Smooth muscle cell of the brain vasculature (primary cell): ENCODE measurements around the gene AMMECR1L.
"Not testable (repeated sequence)": the region's sequence is repeated elsewhere in the genome, so short reads cannot be mapped to it uniquely, and the experiment has no call there.

Experiments
- DNase-seq: peaks from one replicate; pipeline ENCODE4 v3.0.0-alpha.2; 2012; ENCODE audit warnings: low read depth, low spot score

The AMMECR1L gene

DNA sequence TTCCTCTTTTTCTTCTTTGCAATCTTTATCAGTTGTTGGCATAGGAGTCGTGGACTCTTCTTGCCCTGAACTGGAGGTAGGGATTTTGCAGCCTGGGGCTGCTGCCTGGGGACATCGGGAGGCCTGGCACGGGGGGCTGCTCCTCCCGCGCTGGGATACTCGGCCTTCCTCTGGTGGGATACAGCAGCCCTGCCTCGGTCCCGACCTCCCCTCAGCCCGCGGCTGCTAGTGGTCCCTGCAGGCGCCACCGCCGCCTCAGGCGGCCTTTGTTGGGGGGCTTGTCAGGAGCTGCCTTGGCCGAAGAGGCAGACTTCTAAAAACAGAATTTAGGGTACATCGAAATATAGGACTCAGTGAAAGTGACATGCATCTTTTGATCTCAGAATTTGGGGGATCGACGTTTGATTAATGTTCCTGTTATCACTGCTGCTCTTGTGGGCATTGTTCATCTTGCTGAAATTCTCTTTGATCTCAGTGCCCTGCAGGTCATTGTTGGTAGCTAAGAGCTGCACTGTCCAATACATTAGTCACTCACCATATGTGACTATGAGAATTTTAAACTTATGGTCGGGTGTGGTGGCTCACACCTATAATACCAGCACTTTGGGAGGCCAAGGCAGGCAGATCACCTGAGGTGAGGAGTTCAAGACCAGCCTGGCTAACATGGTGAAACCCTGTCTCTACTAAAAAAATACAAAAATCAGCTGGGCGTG is 44.1 kb downstream of the AMMECR1L start:
- no peak for DNase-seq

DNA sequence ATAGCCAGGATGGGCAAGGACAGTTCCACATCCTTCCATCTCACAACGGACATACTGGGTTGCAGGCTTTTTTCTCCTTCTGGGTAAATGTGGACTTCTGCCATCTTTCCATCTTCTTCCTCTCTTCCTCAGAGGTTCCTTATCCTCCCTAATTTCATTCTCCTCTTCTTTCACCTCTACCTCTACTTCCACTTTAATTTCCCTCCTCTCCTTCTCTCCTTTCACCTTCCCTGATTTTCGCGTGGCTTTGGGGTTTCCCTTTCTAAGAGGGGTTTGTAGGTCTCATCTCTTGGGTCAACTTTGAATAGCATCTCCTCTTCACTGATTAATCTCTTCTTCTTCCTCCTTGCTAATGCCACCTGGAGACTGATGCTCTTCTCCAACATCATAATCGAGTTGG is 44.9 kb downstream of the AMMECR1L start:
- DNase-seq: no peak

DNA sequence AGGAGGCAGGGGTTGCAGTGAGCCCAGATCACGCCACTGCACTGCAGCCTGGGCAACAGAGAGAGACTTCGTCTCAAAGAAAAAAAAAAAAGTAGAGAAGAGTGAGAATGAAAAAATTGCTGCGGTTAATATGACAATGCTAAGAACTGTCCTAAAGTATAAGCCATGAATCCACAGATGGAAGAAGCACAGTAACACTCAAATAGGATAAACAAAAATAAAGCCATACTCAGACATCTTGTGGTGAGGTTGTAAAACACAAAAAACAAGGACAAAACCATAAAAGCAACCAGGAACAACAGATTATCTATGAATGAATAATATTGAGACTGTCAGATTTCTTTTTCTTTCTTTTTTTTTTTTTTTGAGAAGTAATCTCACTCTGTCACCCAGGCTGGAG is 50.8 kb downstream of the AMMECR1L start:
- no peak for DNase-seq

DNA sequence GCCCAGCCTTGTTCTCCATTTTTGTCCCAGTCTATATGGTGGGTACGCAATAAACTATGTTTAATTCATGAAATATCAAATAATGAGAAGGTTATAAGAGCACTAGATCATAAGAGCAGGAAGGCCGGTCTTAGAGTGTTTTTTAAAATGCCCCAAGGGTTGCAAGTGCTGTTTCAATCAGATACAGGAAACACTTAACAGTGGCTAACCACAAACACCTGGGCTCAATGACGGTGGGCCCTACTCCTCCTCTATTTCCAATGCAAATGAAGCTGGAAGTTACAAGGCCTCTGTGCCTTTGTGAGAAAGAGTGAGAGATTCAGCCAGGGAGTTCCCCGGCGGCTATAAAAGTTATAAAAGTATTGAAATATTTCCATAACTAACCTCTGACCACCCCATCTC is 55.9 kb downstream of the AMMECR1L start:
- DNase-seq: no peak

DNA sequence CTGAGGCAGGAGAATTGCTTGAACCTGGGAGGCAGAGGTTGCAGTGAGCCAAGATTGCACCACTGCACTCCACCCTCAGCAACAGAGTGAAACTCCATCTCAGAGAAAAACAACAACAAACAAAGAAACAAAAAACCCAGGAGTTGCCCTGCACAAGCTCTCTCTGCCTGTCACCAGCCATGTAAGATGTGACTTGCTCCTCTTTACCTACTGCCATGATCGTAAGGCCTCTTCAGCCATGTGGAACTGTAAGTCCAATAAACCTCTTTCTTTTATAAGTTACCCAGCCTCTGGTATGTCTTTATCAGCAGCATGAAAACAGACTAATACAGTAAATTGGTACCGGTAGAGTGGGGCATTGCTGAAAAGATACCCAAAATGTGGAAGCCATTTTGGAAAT is 59.0 kb downstream of the AMMECR1L start:
- not testable (repeated sequence) for DNase-seq

DNA sequence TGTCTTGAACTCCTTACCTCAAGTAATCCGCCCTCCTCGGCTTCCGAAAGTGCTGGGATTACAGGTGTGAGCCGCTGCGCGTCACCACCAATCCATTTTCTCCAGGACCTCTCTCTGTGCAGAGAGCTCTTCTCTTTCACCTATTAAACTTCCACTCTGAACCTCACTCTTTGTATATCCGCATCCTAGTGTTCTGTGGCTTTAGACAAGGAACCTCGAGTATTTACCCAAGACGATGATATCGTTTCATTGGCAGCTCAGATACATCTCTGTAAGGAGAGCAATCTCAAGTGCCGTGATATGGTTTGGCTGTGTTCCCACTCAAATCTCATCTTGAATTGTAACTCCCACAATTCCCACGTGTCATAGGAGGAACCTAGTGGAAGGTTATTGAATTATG is 59.7 kb downstream of the AMMECR1L start:
- DNase-seq: no peak

DNA sequence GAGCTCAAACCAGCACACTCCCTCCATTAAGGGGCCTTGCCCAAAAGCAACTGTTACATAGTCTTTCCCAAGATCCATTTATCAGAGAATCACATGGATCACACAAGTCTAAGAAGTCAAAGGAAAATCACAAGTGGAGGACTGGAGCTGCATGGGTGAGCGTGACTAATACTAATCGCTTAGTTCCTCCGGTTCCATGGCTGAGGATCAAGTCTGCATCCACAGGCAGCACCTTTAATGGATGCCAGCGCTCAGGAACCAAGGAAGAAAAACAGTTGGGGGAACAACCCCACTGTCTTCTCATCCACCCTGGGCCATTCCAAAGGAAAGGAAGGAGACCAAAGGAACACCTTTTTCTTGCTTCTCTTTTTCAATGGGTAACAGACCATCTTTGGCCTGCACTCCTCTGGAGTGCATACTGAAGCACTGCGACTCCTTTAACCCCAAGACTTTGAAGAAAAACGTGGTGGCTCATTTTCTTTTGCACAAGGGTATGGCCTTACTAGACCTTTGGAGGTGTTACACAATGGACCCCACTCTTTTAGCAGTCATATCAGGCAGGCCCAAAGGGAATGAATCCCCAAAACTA is 65.6 kb downstream of the AMMECR1L start:
- no peak for DNase-seq

DNA sequence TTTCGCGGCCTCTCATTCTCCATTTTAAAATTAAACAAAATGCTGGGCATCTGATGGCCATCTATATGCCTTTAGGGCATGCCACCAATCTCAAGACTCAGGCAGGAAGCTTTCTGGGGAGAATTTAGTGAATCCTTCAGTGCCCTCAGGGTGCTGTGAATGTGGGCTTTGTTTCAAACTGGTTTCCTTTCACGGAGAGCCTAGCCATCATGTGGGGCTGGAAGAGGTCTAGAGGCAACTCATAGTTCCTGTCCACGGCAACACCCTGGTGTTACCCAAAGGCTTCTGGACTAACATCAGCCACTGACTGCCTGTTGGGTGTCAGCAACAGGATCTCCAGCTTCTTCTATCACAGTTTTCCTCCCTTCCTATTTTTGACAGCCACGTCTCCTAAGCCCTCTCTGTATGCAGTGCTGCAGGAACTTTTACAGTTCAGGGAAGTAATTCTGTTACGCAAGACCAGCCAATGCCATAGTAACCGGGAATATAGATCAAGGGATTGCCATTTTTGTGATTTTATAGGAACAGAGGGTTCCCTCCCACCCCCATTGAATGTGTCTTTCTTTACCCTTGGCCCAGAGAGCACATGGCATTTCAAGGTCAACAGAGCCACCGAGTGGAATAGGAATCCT is 66.8 kb downstream of the AMMECR1L start:
- DNase-seq: no peak

DNA sequence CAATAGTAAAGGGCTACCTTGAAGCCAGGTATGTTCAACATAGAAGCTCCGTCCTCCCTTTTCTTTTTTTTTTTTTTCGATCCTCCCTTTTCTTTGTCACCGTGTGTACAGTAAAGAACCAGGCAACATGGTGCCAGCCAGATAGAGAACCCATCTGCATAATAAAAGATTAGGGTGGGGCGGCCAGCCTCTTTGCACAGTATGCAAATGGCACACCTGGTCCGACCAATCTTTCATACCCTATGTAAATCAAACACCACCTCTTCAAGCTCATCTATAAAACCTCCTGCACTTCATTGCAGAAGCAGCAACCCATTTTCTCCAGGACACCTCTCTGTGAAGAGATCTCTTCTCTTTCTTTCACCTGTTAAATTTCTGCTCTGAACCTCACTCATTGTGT is 67.5 kb downstream of the AMMECR1L start:
- DNase-seq: no peak

DNA sequence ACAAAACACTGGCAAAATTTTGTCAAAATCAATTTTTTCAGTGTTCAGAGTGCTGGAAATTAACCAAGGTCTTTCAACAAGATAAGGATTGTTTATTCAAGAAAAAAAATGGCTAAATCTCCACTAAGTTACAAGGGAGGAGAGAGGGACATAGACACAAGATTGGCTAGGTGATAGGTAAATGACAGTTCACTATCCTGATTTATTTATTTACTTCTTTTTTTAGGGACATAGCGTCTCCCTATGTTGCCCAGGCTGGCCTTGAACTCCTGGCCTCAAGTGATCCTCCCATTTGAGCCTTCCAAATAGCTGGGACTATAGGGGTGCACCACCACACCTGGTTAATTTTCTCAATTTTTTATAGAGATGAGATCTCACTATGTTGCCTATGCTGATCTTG is 71.1 kb downstream of the AMMECR1L start:
- DNase-seq: no peak

DNA sequence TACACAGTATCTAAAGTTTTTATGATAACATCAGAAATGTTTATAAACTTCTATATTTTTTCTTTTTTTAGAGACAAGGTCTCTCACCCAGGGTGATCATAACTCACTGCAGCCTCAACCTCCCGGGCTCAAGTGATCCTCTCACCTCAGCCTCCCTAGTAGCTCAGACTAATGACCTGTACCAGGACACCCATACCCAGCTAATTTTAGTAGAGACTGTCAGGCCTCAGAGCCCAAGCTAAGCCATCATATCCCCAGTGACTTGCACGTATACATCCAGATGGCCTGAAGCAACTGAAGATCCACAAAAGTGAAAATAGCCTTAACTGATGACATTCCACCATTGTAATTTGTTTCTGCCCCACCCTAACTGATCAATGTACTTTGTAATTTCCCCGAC is 73.3 kb downstream of the AMMECR1L start:
- DNase-seq: not testable (repeated sequence)
